HCT116 (cell line): ENCODE data around the gene TRIM37. TPM values are rescaled to one million over a fixed set of nuclear protein-coding genes. Genes with fewer than 3 reads are reported as not detected.
"Not testable (repeated sequence)": the region's sequence is repeated elsewhere in the genome, so short reads cannot be mapped to it uniquely, and the experiment has no call there.

Experiments used
- ATAC-seq: fragments of 200-7000 bp; cut with Tn5 transposase; 2 replicates; pipeline ENCODE4 v1.9.1; 2020; ENCODE audit warnings: mild to moderate bottlenecking, moderate library complexity
- BruUV-seq: library from RNA; stranded (reverse); fragments of 400-500 nt; replicated peaks from 2 replicates; lab custom pipeline; 2021; lab: Mats Ljungman, UMichigan
- CTCF ChIA-PET: fragments of 300-600 bp; sonication (Branson Sonifier 250); formaldehyde crosslinking; loops from one replicate; lab custom pipeline; 2021; ENCODE audit warnings: antibody characterized with exemption; lab: Charles Lee
- POLR2A ChIA-PET: fragments of 300-600, 350-600 bp; sonication (Branson Sonifier 250); formaldehyde crosslinking; loops from one replicate; lab custom pipeline; 2021; ENCODE audit warnings: antibody characterized with exemption; lab: Charles Lee
- RAD21 ChIA-PET, 2 experiments: fragments of 300-600 bp; sonication (Branson Sonifier 250); formaldehyde crosslinking; loops; one replicate each; lab custom pipeline; 2023; ENCODE audit warnings: low total read pairs in 2 of 2; ENCODE audit not compliant: uncharacterized antibody in 2 of 2, unreplicated experiment in 2 of 2, low non-redundant PET in 1 of 2; lab: Charles Lee
- DNase-seq: peaks from one replicate; pipeline ENCODE4 v3.0.0-alpha.2; 2010; ENCODE audit warnings: low read depth, low spot score
- H2AFZ ChIP-seq: fragments of 200-600 bp; shearing (Covaris generic), sonication (generic); 2 replicates; pipeline ENCODE4 v1.6.1; 2017; ENCODE audit warnings: low read depth, mixed run types, mixed read lengths, antibody characterized with exemption, low read length; ENCODE audit not compliant: poor library complexity, severe bottlenecking
- H3K27ac ChIP-seq: 2 replicates; pipeline ENCODE4 v1.5.1; 2012; ENCODE audit warnings: low read depth, low read length
- H3K27me3 ChIP-seq: fragments of 200-600 bp; sonication (generic); 2 replicates; pipeline ENCODE4 v1.6.1; 2016; ENCODE audit warnings: mixed run types, low read length, mixed read lengths; ENCODE audit not compliant: insufficient read depth
- H3K36me3 ChIP-seq, 2 experiments: fragments of 200-500 bp in 1 of 2; fragments of 200-600 bp in 1 of 2; sonication (Bioruptor generic) in 1 of 2; sonication (generic) in 1 of 2; 2 replicates each; pipeline versions ENCODE4 v1.5.1 to v1.6.1; 2014 to 2016; ENCODE audit warnings: low read length in 2 of 2, inconsistent platforms in 1 of 2, mixed read lengths in 1 of 2, mixed run types in 1 of 2; ENCODE audit not compliant: insufficient read depth in 2 of 2, control insufficient read depth in 1 of 2
- H3K4me1 ChIP-seq, 2 experiments: fragments of 200-600 bp in 1 of 2; sonication (generic) in 1 of 2; 2 replicates each; pipeline versions ENCODE4 v1.5.1 to v1.6.1; 2012 to 2017; ENCODE audit warnings: low read length in 2 of 2, inconsistent platforms in 1 of 2, mild to moderate bottlenecking in 1 of 2, mixed read lengths in 1 of 2, mixed run types in 1 of 2, moderate library complexity in 1 of 2; ENCODE audit not compliant: insufficient read depth in 2 of 2, control insufficient read depth in 1 of 2
- H3K4me2 ChIP-seq: fragments of 200-600 bp; sonication (generic); 2 replicates; pipeline ENCODE4 v1.6.1; 2017; ENCODE audit warnings: mixed run types, low read length, mixed read lengths
- H3K4me3 ChIP-seq, 2 experiments: fragments of 200-600 bp in 1 of 2; sonication (generic) in 1 of 2; replicated peaks in 1 of 2; 2 replicates each; pipeline ENCODE4 v1.5.1; 2011 to 2016; ENCODE audit warnings: low read length in 2 of 2, control low read depth in 1 of 2, low read depth in 1 of 2, mild to moderate bottlenecking in 1 of 2, mixed read lengths in 1 of 2, mixed run types in 1 of 2
- H3K79me2 ChIP-seq: fragments of 200-600 bp; sonication (generic); 2 replicates; pipeline ENCODE4 v1.6.1; 2017; ENCODE audit warnings: mild to moderate bottlenecking, mixed run types, low read length, moderate library complexity, mixed read lengths; ENCODE audit not compliant: insufficient read depth
- H3K9ac ChIP-seq: fragments of 200-600 bp; sonication (generic); 2 replicates; pipeline ENCODE4 v1.6.1; 2016; ENCODE audit warnings: low read length, mixed read lengths
- H3K9me2 ChIP-seq: fragments of 200-600 bp; sonication (generic), shearing (Covaris generic); 2 replicates; pipeline ENCODE4 v1.6.1; 2017; ENCODE audit warnings: mixed run types, mild to moderate bottlenecking, moderate library complexity; ENCODE audit not compliant: insufficient read depth
- H3K9me3 ChIP-seq, 2 experiments: fragments of 200-500 bp in 1 of 2; fragments of 200-600 bp in 1 of 2; sonication (Bioruptor generic) in 1 of 2; sonication (generic) in 1 of 2; 2 replicates each; pipeline ENCODE4 v1.6.1; 2014 to 2017; ENCODE audit warnings: low read length in 2 of 2, mixed read lengths in 2 of 2, inconsistent platforms in 1 of 2, low read depth in 1 of 2, mild to moderate bottlenecking in 1 of 2, mixed run types in 1 of 2, moderate library complexity in 1 of 2; ENCODE audit not compliant: control insufficient read depth in 1 of 2, insufficient read depth in 1 of 2
- H4K20me1 ChIP-seq: fragments of 200-600 bp; sonication (generic), shearing (Covaris generic); 2 replicates; pipeline ENCODE4 v1.6.1; 2017; ENCODE audit warnings: mixed run types, mild to moderate bottlenecking, moderate library complexity; ENCODE audit not compliant: insufficient read depth
- ATF3 ChIP-seq: IDR thresholded peaks from 2 replicates; pipeline ENCODE4 v1.6.1; 2012
- CTCF ChIP-seq, 3 experiments: fragments of 200-600 bp in 1 of 3; sonication (generic) in 1 of 3; IDR thresholded peaks in 2 of 3; conservative IDR thresholded peaks in 1 of 3; 2 replicates each; pipeline ENCODE4 v1.5.1; 2012 to 2017; ENCODE audit warnings: low read depth in 2 of 3, low read length in 2 of 3, antibody characterized with exemption in 1 of 3, borderline replicate concordance in 1 of 3, control low read depth in 1 of 3, mild to moderate bottlenecking in 1 of 3, mixed read lengths in 1 of 3, mixed run types in 1 of 3, moderate library complexity in 1 of 3; ENCODE audit not compliant: insufficient read depth in 1 of 3
- EZH2phosphoT487 ChIP-seq: fragments of 200-600 bp; IDR thresholded peaks from 2 replicates; pipeline ENCODE4 v1.6.1; 2018; ENCODE audit warnings: antibody characterized with exemption, borderline replicate concordance
- FOSL1 ChIP-seq: IDR thresholded peaks from 2 replicates; pipeline ENCODE4 v1.6.1; 2012; ENCODE audit warnings: low read depth
- POLR2AphosphoS5 ChIP-seq: IDR thresholded peaks from 2 replicates; pipeline ENCODE4 v1.6.1; 2011; ENCODE audit warnings: mild to moderate bottlenecking, low read depth, low read length, moderate library complexity
- RAD21 ChIP-seq: IDR thresholded peaks from 2 replicates; pipeline ENCODE4 v1.6.1; 2012; ENCODE audit warnings: low read depth, mild to moderate bottlenecking
- SIN3A ChIP-seq: IDR thresholded peaks from 2 replicates; pipeline ENCODE4 v1.6.1; 2012; ENCODE audit warnings: low read depth
- SP1 ChIP-seq: IDR thresholded peaks from 2 replicates; pipeline ENCODE4 v1.6.1; 2012; ENCODE audit warnings: low read depth
- SRF ChIP-seq: IDR thresholded peaks from 2 replicates; pipeline ENCODE4 v1.6.1; 2012; ENCODE audit warnings: low read depth
- TCF7L2 ChIP-seq: IDR thresholded peaks from 2 replicates; pipeline ENCODE4 v1.7.0; 2011; ENCODE audit warnings: borderline replicate concordance, inconsistent platforms; ENCODE audit not compliant: insufficient read depth, insufficient read length; ENCODE audit errors: extremely low read depth
- YY1 ChIP-seq: IDR thresholded peaks from 2 replicates; pipeline ENCODE4 v1.6.1; 2011; ENCODE audit warnings: low read length, low read depth, moderate library complexity, mild to moderate bottlenecking; ENCODE audit not compliant: insufficient replicate concordance; ENCODE audit errors: extremely low read depth
- ZFX ChIP-seq: fragments of 450-650 bp; IDR thresholded peaks from 2 replicates; pipeline ENCODE4 v1.6.1; 2017
- ZNF274 ChIP-seq: fragments of 200-500 bp; sonication (Bioruptor generic); IDR thresholded peaks from 2 replicates; pipeline ENCODE4 v1.6.1; 2014; ENCODE audit warnings: mild to moderate bottlenecking, low read depth, low read length, inconsistent platforms
- intact Hi-C: fragments of 100-400 bp; cut with micrococcal nuclease; formaldehyde crosslinking; loops from 2 replicates; pipeline ENCODE4 v1.10.0; 2022
- total RNA-seq: library from RNA; stranded (reverse); gene quantifications from one replicate; pipeline ENCODE4 v1.2.1, GENCODE V29; 2021; ENCODE audit not compliant: unreplicated experiment

Gene TRIM37
- total RNA-seq, 1 experiment from 2014 or later: 55.7 TPM

- BruUV-seq: no TSS peak
- ChIA-PET CTCF (no interaction called here), POLR2A (no interaction called here), RAD21 (no interaction called here)
- ATAC-seq: no peak
- Histone ChIP-seq H3K27me3 (no peaks in the 10 kb centered on the region), H3K9me3 (no peaks in the 10 kb centered on the region), H3K9me2 (no peaks in the 10 kb centered on the region), H3K27ac (no peak overlapping the region)
- TF ChIP-seq ZFX (no peak), SIN3A (no peak), SRF (no peak)
- TF ChIP-seq, all 23 proteins: peak for 0
- H3K4me1 ChIP-seq: peaks cover 0 to 3% of the 10 kb centered on the region in 2 experiments; a peak in 3 of 4 replicates
- intact Hi-C loops: no loop called here
- no peaks in the 10 kb centered on the region for H3K36me3 ChIP-seq
- no peak overlapping the region for H3K4me2 ChIP-seq
- DNase-seq: no peak
- H3K9ac ChIP-seq: no peak overlapping the region
- H2AFZ ChIP-seq: no peak overlapping the region
- H4K20me1 ChIP-seq: no peaks in the 10 kb centered on the region
- no peak overlapping the region for H3K4me3 ChIP-seq
- H3K79me2 ChIP-seq: no peaks in the 10 kb centered on the region
These were observed 141.5 kb downstream of the TRIM37 start for GRCh38 chr17:58965221-58965620.

GRCh38 chr17:58960068-58960467 lies 146.6 kb downstream of the TRIM37 start:
- H2AFZ ChIP-seq: no peak overlapping the region
- H3K79me2 ChIP-seq: no peaks in the 10 kb centered on the region
- H3K27ac ChIP-seq: no peak overlapping the region
- ChIA-PET RAD21 (no interaction called here), POLR2A (interaction anchor here (0.6 kb wide), 1 partner anchor 36 kb away, joined by 3 read pairs; no protein-coding TSS in a partner anchor), CTCF (interaction anchor here (1.0 to 1.5 kb wide), 3 partner anchors 9 to 249 kb away, joined by 3 to 7 read pairs (median 3); no protein-coding TSS in a partner anchor)
- peak; percentile 63 for DNase-seq
- H3K4me3 ChIP-seq: no peak overlapping the region
- intact Hi-C loops: no loop called here
- ATAC-seq: peak; percentile 74
- no TSS peak for BruUV-seq
- H3K27me3 ChIP-seq: no peaks in the 10 kb centered on the region
- H3K4me1 ChIP-seq: peaks cover 14 to 18% of the 10 kb centered on the region in 2 experiments
- TF ChIP-seq RAD21: peak; percentile 66
- no peak for TF ChIP-seq ATF3
- peak; percentile 26; the same call in 1 of the 2 replicates for TF ChIP-seq POLR2AphosphoS5
- TF ChIP-seq SRF: no peak
- TF ChIP-seq TCF7L2: no peak
- TF ChIP-seq SP1: no peak
- TF ChIP-seq ZFX: no peak
- peak; percentile 29 to 55 (median 42); a peak in 4 of 6 replicates for TF ChIP-seq CTCF (IDR thresholded peaks at IDR 0.05 in 2 of 3, conservative IDR thresholded peaks at IDR 0.05 in 1 of 3; ENCODE audit: borderline replicate concordance in 1 of 3, insufficient read depth in 1 of 3, low read depth in 2 of 3, low read length in 2 of 3)
- no peak for TF ChIP-seq FOSL1
- no peak for TF ChIP-seq EZH2phosphoT487
- no peak for TF ChIP-seq ZNF274
- TF ChIP-seq YY1: no peak
- TF ChIP-seq, all 23 proteins: peak for 3
- peak overlapping the region; percentile 40 for H3K4me2 ChIP-seq
- H4K20me1 ChIP-seq: no peaks in the 10 kb centered on the region
- H3K9ac ChIP-seq: no peak overlapping the region
- H3K9me2 ChIP-seq: no peaks in the 10 kb centered on the region
- H3K36me3 ChIP-seq: no peaks in the 10 kb centered on the region
- no peaks in the 10 kb centered on the region for H3K9me3 ChIP-seq

- H3K4me3 ChIP-seq, H3K27me3 ChIP-seq, H3K79me2 ChIP-seq, BruUV-seq, POLR2A ChIA-PET, H3K9me2 ChIP-seq, H4K20me1 ChIP-seq, H2AFZ ChIP-seq, H3K4me2 ChIP-seq, intact Hi-C loops, H3K36me3 ChIP-seq, DNase-seq, CTCF ChIA-PET, ATAC-seq, H3K27ac ChIP-seq, RAD21 ChIA-PET, H3K9me3 ChIP-seq, H3K9ac ChIP-seq: not testable (repeated sequence)
- peaks cover 14 to 18% of the 10 kb centered on the region in 2 experiments for H3K4me1 ChIP-seq
These were observed 149.0 kb downstream of the TRIM37 start for GRCh38 chr17:58957725-58958073.
